T-helper 17 cell (primary cell): ENCODE results near the gene STXBP1. TPM values are rescaled to one million over a fixed set of nuclear protein-coding genes. Genes with fewer than 3 reads are reported as not detected.
A peak's percentile ranks its signal among the peaks of the same experiment; 100 is the strongest.

Experiments used
- ATAC-seq: fragments of 150-1000 bp; cut with Tn5 transposase; 2 replicates; pipeline ENCODE4 v1.10.0; 2021; ENCODE audit warnings: mild to moderate bottlenecking, moderate library complexity
- DNase-seq, 3 donors: peaks; one replicate each; pipeline versions ENCODE4 v3.0.0 to v3.0.0-alpha.2; 2020 to 2021
- H3K9me3 ChIP-seq: one replicate; pipeline ENCODE4 v1.7.0; 2013; ENCODE audit warnings: low read length, mild to moderate bottlenecking; ENCODE audit not compliant: control insufficient read depth, poor library complexity, severe bottlenecking
- H3K27ac Mint-ChIP-seq: one replicate; pipeline ENCODE4 v1.8.0; 2022; ENCODE audit warnings: mild to moderate bottlenecking, moderate library complexity, mixed read lengths
- H3K27me3 Mint-ChIP-seq: one replicate; pipeline ENCODE4 v1.8.0; 2022; ENCODE audit warnings: mixed read lengths
- H3K36me3 Mint-ChIP-seq: one replicate; pipeline ENCODE4 v1.8.0; 2022; ENCODE audit warnings: low read depth, mixed read lengths
- H3K4me1 Mint-ChIP-seq: one replicate; pipeline ENCODE4 v1.8.0; 2022; ENCODE audit warnings: mild to moderate bottlenecking, mixed read lengths
- H3K4me3 Mint-ChIP-seq: one replicate; pipeline ENCODE4 v1.8.0; 2022; ENCODE audit warnings: mild to moderate bottlenecking, moderate library complexity, mixed read lengths
- total RNA-seq, 4 donors: library from RNA in 2 of 4; stranded (reverse) in 2 of 4; gene quantifications; one replicate each; pipeline ENCODE4 v1.2.3 and lab custom pipeline; 2022 to 2026

STXBP1 gene
- total RNA-seq: 1 to 10 TPM; 6.3 to 8.4 TPM
- 3.7 to 4.7 reads per million in 2 donors for total RNA-seq (lab: John Stamatoyannopoulos, UW)

GRCh38 chr9:127611899-127612790 lies at the start of gene STXBP1:
TSS of gene STXBP1 (plus strand) at chr9:127612277. CDS start at chr9:127612404, 127 bp downstream.
- Mint-ChIP-seq H3K36me3 (peaks cover 4% of the 10 kb centered on the region), H3K27ac (peak within 1 kb of the TSS; percentile 57), H3K27me3 (peaks cover 17% of the 10 kb centered on the region), H3K4me1 (peaks cover 31% of the 10 kb centered on the region), H3K4me3 (peak within 1 kb of the TSS; percentile 95)
- H3K9me3 ChIP-seq: no peaks in the 10 kb centered on the region
- DNase-seq (peak; percentile 79 to 85 (median 84)), ATAC-seq (peak; percentile 87)

- ATAC-seq: no peak
- H3K36me3 Mint-ChIP-seq: no peaks in the 10 kb centered on the region
- no peak for DNase-seq
- no peaks in the 10 kb centered on the region for H3K27me3 Mint-ChIP-seq
- H3K4me3 Mint-ChIP-seq: no peak overlapping the region
- peaks cover 42% of the 10 kb centered on the region for H3K4me1 Mint-ChIP-seq
- H3K9me3 ChIP-seq: no peaks in the 10 kb centered on the region
- peak overlapping the region; percentile 4 for H3K27ac Mint-ChIP-seq
Measured at GRCh38 chr9:127562279-127562796, 49.7 kb upstream of the STXBP1 start.

- peaks cover 48% of the 10 kb centered on the region for H3K4me1 Mint-ChIP-seq
- H3K27me3 Mint-ChIP-seq: no peaks in the 10 kb centered on the region
- DNase-seq (no peak), ATAC-seq (no peak)
- no peaks in the 10 kb centered on the region for H3K36me3 Mint-ChIP-seq
- no peak overlapping the region for H3K4me3 Mint-ChIP-seq
- peak overlapping the region; percentile 14 for H3K27ac Mint-ChIP-seq
- H3K9me3 ChIP-seq: no peaks in the 10 kb centered on the region
Measured at GRCh38 chr9:127562841-127563401, 49.2 kb upstream of the STXBP1 start.

GRCh38 chr9:127563579-127563978 lies 48.5 kb upstream of the STXBP1 start:
- Mint-ChIP-seq H3K27ac (peak overlapping the region; percentile 14), H3K4me3 (no peak overlapping the region), H3K27me3 (no peaks in the 10 kb centered on the region), H3K4me1 (peaks cover 45% of the 10 kb centered on the region), H3K36me3 (no peaks in the 10 kb centered on the region)
- no peaks in the 10 kb centered on the region for H3K9me3 ChIP-seq
- ATAC-seq (no peak), DNase-seq (no peak)

GRCh38 chr9:127565231-127565630 lies 46.8 kb upstream of the STXBP1 start:
- ATAC-seq: no peak
- no peaks in the 10 kb centered on the region for H3K9me3 ChIP-seq
- Mint-ChIP-seq H3K27ac (no peak overlapping the region), H3K27me3 (no peaks in the 10 kb centered on the region), H3K4me3 (no peak overlapping the region), H3K36me3 (no peaks in the 10 kb centered on the region), H3K4me1 (peaks cover 38% of the 10 kb centered on the region)
- no peak for DNase-seq

GRCh38 chr9:127566351-127567001 lies 45.6 kb upstream of the STXBP1 start:
- DNase-seq: no peak
- H3K4me3 Mint-ChIP-seq: no peak overlapping the region
- no peaks in the 10 kb centered on the region for H3K9me3 ChIP-seq
- ATAC-seq: no peak
- peaks cover 37% of the 10 kb centered on the region for H3K4me1 Mint-ChIP-seq
- H3K36me3 Mint-ChIP-seq: no peaks in the 10 kb centered on the region
- H3K27me3 Mint-ChIP-seq: no peaks in the 10 kb centered on the region
- H3K27ac Mint-ChIP-seq: peak overlapping the region; percentile 72

GRCh38 chr9:127567035-127567729 lies 44.9 kb upstream of the STXBP1 start:
- H3K4me3 Mint-ChIP-seq: peak overlapping the region; percentile 91
- no peak for DNase-seq
- H3K9me3 ChIP-seq: no peaks in the 10 kb centered on the region
- peaks cover 32% of the 10 kb centered on the region for H3K4me1 Mint-ChIP-seq
- no peak for ATAC-seq
- no peaks in the 10 kb centered on the region for H3K36me3 Mint-ChIP-seq
- H3K27ac Mint-ChIP-seq: peak overlapping the region; percentile 72
- H3K27me3 Mint-ChIP-seq: no peaks in the 10 kb centered on the region

GRCh38 chr9:127567730-127568617 lies 44.1 kb upstream of the STXBP1 start:
- no peaks in the 10 kb centered on the region for H3K27me3 Mint-ChIP-seq
- peak overlapping the region; percentile 91 for H3K4me3 Mint-ChIP-seq
- DNase-seq (no peak), ATAC-seq (no peak)
- no peaks in the 10 kb centered on the region for H3K9me3 ChIP-seq
- H3K4me1 Mint-ChIP-seq: peaks cover 28% of the 10 kb centered on the region
- no peaks in the 10 kb centered on the region for H3K36me3 Mint-ChIP-seq
- H3K27ac Mint-ChIP-seq: peak overlapping the region; percentile 72

- ATAC-seq: peak; percentile 36
- DNase-seq: no peak
- Mint-ChIP-seq H3K4me3 (peak overlapping the region; percentile 91), H3K27ac (no peak overlapping the region), H3K36me3 (no peaks in the 10 kb centered on the region), H3K4me1 (peaks cover 25% of the 10 kb centered on the region), H3K27me3 (no peaks in the 10 kb centered on the region)
- no peaks in the 10 kb centered on the region for H3K9me3 ChIP-seq
Measured at GRCh38 chr9:127568618-127568970, 43.5 kb upstream of the STXBP1 start.

- DNase-seq (peak; percentile 68 to 86 (median 84)), ATAC-seq (peak; percentile 81)
- peak overlapping the region; percentile 87 for H3K27ac Mint-ChIP-seq
- H3K4me3 Mint-ChIP-seq: peak overlapping the region; percentile 92
- H3K36me3 Mint-ChIP-seq: no peaks in the 10 kb centered on the region
- H3K27me3 Mint-ChIP-seq: no peaks in the 10 kb centered on the region
- H3K4me1 Mint-ChIP-seq: peaks cover 26% of the 10 kb centered on the region
- no peaks in the 10 kb centered on the region for H3K9me3 ChIP-seq
Measured at GRCh38 chr9:127568971-127569885, 42.8 kb upstream of the STXBP1 start.

- DNase-seq (no peak), ATAC-seq (peak; percentile 71)
- no peaks in the 10 kb centered on the region for H3K27me3 Mint-ChIP-seq
- no peaks in the 10 kb centered on the region for H3K36me3 Mint-ChIP-seq
- peaks cover 33% of the 10 kb centered on the region for H3K4me1 Mint-ChIP-seq
- peak overlapping the region; percentile 87 for H3K27ac Mint-ChIP-seq
- peak overlapping the region; percentile 92 for H3K4me3 Mint-ChIP-seq
- H3K9me3 ChIP-seq: no peaks in the 10 kb centered on the region
Measured at GRCh38 chr9:127569886-127570401, 42.1 kb upstream of the STXBP1 start.
